Measurements from ENCODE around the gene ANKRD34A.

DNA sequence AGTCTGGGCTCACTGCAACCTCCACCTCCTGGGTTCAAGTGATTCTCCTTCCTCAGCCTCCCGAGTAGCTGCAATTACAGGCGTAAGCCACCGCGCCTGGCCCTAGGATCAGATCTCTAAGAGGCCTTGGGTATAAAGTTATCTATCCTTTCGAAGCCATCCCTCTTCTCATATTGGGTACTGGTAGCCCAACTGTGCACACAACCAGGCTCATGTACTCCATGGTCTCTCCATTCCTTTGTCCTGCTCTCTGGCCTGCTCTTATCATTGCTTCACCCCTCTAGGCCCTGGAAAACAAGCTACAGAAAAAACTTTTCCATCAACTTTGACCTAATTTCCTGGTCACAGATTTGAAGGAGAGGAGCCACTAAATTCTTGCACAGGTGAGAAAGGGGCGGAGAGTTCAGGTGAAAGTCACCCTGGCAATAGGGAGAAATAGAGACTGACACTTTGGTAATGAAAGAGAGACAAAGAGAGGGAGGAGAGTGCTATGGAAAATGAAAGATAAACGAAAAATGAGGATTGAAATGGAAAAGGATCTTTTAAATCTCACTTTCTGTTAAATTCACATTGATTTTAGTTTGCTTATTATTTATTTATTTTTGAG is 26.0 kb upstream of the ANKRD34A start:
- TF ChIP-seq, protein P1, sequence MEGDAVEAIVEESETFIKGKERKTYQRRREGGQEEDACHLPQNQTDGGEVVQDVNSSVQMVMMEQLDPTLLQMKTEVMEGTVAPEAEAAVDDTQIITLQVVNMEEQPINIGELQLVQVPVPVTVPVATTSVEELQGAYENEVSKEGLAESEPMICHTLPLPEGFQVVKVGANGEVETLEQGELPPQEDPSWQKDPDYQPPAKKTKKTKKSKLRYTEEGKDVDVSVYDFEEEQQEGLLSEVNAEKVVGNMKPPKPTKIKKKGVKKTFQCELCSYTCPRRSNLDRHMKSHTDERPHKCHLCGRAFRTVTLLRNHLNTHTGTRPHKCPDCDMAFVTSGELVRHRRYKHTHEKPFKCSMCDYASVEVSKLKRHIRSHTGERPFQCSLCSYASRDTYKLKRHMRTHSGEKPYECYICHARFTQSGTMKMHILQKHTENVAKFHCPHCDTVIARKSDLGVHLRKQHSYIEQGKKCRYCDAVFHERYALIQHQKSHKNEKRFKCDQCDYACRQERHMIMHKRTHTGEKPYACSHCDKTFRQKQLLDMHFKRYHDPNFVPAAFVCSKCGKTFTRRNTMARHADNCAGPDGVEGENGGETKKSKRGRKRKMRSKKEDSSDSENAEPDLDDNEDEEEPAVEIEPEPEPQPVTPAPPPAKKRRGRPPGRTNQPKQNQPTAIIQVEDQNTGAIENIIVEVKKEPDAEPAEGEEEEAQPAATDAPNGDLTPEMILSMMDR (tag by site-specific recombination; IDR thresholded peaks at IDR 0.05): no peak
- TF ChIP-seq ZBTB26 (tag by site-specific recombination; optimal IDR thresholded peaks at IDR 0.05): no peak
